Measurements from ENCODE around the gene LAPTM4A.

DNA sequence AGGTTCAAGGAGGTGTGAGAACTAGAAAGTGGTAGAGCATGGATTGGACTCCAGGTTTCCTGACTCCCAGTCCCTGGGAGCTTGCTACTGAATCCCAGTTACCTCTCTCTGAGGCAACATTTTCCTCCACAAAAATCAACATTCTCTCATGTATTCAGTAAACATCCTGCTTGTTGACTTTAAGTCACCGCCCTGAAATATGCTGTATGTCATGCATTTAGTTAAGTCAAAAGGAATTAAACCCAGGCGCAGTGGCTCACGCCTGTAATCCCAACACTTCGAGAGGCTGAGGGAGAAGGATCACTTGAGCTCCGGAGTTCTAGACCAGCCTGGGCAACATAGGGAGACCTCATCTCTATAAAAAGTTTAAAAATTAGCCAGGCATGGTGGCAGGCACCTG lies 42.7 kb downstream of the LAPTM4A start:
- TF ChIP-seq, protein P1, sequence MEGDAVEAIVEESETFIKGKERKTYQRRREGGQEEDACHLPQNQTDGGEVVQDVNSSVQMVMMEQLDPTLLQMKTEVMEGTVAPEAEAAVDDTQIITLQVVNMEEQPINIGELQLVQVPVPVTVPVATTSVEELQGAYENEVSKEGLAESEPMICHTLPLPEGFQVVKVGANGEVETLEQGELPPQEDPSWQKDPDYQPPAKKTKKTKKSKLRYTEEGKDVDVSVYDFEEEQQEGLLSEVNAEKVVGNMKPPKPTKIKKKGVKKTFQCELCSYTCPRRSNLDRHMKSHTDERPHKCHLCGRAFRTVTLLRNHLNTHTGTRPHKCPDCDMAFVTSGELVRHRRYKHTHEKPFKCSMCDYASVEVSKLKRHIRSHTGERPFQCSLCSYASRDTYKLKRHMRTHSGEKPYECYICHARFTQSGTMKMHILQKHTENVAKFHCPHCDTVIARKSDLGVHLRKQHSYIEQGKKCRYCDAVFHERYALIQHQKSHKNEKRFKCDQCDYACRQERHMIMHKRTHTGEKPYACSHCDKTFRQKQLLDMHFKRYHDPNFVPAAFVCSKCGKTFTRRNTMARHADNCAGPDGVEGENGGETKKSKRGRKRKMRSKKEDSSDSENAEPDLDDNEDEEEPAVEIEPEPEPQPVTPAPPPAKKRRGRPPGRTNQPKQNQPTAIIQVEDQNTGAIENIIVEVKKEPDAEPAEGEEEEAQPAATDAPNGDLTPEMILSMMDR (conservative IDR thresholded peaks at IDR 0.05; ENCODE audit: low read depth, low read length), result no peak
- TF ChIP-seq EZH2 (IDR thresholded peaks at IDR 0.05; ENCODE audit: low read length, unreplicated experiment), result no peak
